GM10266 (cell line): ENCODE data around the gene ZSWIM6.
A peak's percentile ranks its signal among the peaks of the same experiment; 100 is the strongest.

ENCODE experiments used
- DNase-seq: peaks from one replicate; pipeline ENCODE4 v3.0.0; 2012; ENCODE audit errors: extremely low spot score
- TF ChIP-seq, protein P1 (sequence below): IDR thresholded peaks from 2 replicates; pipeline ENCODE4 v1.5.1; 2012; ENCODE audit warnings: mild to moderate bottlenecking, low read depth; ENCODE audit not compliant: control insufficient read depth, insufficient read depth; ENCODE audit errors: missing control alignments

Gene ZSWIM6

DNA sequence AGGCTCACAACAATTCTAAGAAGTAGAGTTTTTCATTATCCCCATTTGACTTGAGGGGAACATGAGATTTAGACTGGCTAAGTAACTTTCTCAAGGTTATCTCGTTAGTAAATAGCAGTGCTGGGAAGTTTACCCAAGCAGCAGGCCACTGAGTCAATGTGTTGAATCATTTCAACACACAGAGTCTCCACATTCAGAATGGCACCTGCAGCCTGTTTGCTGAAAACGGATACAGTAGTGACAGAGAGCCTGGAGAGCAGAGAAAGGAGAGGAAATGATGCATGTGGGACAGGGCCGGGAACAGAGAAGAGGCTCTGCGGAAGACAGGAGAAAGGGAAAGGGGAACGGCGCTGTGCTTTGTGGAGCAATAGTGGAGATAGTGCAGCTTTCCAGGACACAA, 33.5 kb upstream of the ZSWIM6 start:
- TF ChIP-seq, protein P1, sequence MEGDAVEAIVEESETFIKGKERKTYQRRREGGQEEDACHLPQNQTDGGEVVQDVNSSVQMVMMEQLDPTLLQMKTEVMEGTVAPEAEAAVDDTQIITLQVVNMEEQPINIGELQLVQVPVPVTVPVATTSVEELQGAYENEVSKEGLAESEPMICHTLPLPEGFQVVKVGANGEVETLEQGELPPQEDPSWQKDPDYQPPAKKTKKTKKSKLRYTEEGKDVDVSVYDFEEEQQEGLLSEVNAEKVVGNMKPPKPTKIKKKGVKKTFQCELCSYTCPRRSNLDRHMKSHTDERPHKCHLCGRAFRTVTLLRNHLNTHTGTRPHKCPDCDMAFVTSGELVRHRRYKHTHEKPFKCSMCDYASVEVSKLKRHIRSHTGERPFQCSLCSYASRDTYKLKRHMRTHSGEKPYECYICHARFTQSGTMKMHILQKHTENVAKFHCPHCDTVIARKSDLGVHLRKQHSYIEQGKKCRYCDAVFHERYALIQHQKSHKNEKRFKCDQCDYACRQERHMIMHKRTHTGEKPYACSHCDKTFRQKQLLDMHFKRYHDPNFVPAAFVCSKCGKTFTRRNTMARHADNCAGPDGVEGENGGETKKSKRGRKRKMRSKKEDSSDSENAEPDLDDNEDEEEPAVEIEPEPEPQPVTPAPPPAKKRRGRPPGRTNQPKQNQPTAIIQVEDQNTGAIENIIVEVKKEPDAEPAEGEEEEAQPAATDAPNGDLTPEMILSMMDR, result no peak
- no peak for DNase-seq

- DNase-seq, result no peak
Observed at GRCh38 chr5:61299261-61299681, 32.8 kb upstream of the ZSWIM6 start.

DNA sequence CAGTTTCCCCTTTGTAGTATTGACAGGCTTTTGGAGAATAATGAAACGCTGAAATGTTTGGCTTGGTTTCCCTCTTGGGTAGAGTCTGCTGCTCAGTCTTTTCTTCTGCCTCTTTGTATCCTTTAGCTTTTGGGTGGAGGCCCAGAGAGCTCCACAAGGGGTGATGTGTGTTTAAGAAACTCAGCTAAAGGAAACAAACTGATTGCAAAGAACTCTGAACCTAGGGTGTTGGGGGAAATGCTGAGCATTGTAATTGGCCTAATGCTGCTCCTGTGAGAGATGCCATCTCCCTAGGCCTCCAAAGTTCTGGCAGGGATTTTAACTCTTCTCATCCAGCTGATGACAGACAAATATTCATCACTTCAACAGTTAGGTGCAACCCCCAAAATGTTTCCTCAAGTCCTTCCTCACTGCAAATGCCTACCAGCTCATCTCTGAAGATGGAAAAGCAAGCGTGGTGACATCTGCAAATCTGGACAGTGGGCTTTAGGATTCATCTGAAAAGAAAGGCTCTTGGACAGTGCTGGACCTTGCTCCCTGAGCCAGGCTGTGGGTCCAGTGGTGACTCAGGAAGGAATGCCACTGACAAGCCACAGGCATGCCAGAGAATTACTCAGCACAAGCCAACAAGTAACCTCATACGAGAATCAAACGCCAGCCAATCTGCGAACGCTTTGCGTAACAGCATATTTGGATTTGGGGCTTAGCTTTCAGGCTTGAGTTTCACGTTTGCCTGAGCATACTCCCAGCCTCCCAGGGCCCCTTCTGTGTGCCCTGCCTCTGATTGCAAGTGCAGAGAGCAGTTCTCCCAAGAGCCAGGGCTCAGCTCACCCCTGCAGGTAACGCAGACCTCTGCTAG, 30.5 kb upstream of the ZSWIM6 start:
- no peak for DNase-seq
- TF ChIP-seq, protein P1, result no peak

More at GRCh38 chr5:61299261-61299681, 32.8 kb upstream of the ZSWIM6 start:
- TF ChIP-seq, protein P1, result no peak

DNA sequence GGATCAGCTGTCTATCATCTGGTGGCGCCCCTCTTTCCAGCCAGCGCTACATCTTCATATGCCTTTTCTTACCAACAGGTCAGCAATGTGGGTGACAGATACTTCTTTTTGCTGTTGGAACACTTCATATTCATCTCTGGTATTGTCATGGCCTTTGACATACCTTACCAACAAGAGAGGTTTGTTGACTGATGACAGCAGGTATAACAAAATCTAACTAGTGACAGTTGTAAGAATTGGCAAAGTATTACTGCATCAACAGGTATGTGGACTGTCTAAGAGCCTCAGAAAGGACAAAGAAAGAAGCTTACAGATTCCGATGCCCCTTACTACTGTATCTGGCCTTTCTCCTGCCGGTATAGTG, 29.9 kb upstream of the ZSWIM6 start:
- DNase-seq, result no peak
- TF ChIP-seq, protein P1, result no peak

- DNase-seq, result peak; percentile 8
- TF ChIP-seq, protein P1, result no peak
Observed at GRCh38 chr5:61303346-61303745, 28.7 kb upstream of the ZSWIM6 start.

GRCh38 chr5:61304590-61305381, 27.3 kb upstream of the ZSWIM6 start:
- DNase-seq, result no peak

More at GRCh38 chr5:61304590-61305381, 27.3 kb upstream of the ZSWIM6 start:
- TF ChIP-seq, protein P1, result no peak
